ENCODE data around the gene FCRL3. TPM values are rescaled to one million over a fixed set of nuclear protein-coding genes. Genes with fewer than 3 reads are reported as not detected.

FCRL3 gene
- total and polyA plus RNA-seq, 2 of the 8 experiments (the other 6 are each of a cell fraction or from before 2014, with no cell fraction given), result not detected

DNA sequence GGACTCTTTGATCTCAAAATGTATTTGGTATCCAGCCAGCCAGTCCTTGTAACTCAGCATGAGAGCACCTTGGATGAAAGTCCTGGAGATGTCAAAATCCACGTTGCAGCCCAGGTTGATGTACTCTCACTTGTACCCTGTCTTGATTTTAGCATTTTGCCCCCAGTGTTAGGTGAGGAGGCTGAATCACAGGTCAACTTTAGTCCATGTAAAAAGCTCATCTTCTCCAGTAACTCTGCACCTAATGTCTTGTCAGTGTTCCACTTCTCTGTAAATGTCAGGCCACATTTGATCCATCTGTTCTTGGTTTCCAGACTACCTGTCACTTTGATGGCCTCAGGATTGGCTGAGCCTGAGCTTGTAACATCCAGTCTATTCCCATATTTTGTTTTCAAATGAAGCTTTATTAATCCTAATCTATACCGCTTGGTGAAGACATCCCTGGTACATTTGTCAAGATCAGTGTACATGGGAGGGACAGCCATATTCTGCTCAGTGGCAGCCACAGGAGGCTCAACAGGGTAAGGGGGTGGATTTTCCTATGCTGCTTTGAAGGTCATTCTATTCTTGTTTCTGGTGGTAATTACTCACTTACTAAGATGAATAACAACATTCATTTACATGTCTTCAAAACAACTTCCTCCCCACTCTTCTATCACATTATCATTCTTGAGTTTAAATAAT is 24.1 kb upstream of the FCRL3 start:
- no peak overlapping the region for H2AFZ ChIP-seq (ENCODE audit: low read length)

More for the DNA sequence above, 24.1 kb upstream of the FCRL3 start:
- H3K27me3 ChIP-seq (replicated peaks in 1 of 4; ENCODE audit: control insufficient read depth in 3 of 4, extremely low read depth in 1 of 4, insufficient read depth in 3 of 4, low read length in 3 of 4), result no peaks in the 10 kb centered on the region
- no peak overlapping the region for H3K4me2 ChIP-seq (ENCODE audit: insufficient read depth in 1 of 2, low read depth in 2 of 2, low read length in 2 of 2)
- no peak overlapping the region for H2BK120ac ChIP-seq (replicated peaks; ENCODE audit: low read depth, low read length)
- H3K23me2 ChIP-seq (ENCODE audit: low read depth, low read length), result no peaks in the 10 kb centered on the region
- WGBS, 2 experiments (ENCODE audit: extremely low coverage in 1 of 2, insufficient coverage in 1 of 2, insufficient read length in 1 of 2, insufficient replicate concordance in 2 of 2, low coverage in 1 of 2, low lambda C conversion rate in 2 of 2, missing lambda C conversion rate in 1 of 2), result 90% methylated on average over 2 of the region's 2 CpGs; no CpG with 5 or more reads in 1 of the 2 experiments
- no peak overlapping the region for H3K56ac ChIP-seq (replicated peaks; ENCODE audit: insufficient read length, low read depth, low read length)
- H2AK5ac ChIP-seq (ENCODE audit: low read depth, low read length), result no peak overlapping the region
- peaks cover 0 to 7% (median 0%) of the 10 kb centered on the region in 4 experiments; a peak in 1 of 8 replicates for H3K36me3 ChIP-seq (ENCODE audit: control insufficient read depth in 2 of 4, insufficient read depth in 4 of 4, low read length in 3 of 4)
- H3K4me3 ChIP-seq (ENCODE audit: extremely low read depth in 1 of 4, insufficient read depth in 2 of 4, low read depth in 3 of 4, low read length in 4 of 4), result no peak overlapping the region
- no peak overlapping the region for H3K23ac ChIP-seq (ENCODE audit: insufficient read length)
- no peak overlapping the region for H4K5ac ChIP-seq (ENCODE audit: insufficient read length, low read depth, low read length)
- H3K14ac ChIP-seq (ENCODE audit: insufficient read length), result no peak overlapping the region
- no peak overlapping the region for H4K8ac ChIP-seq (ENCODE audit: extremely low read depth, insufficient read depth, low read length)
- no peak overlapping the region for H2BK20ac ChIP-seq (ENCODE audit: low read length)
- no peak overlapping the region; a peak in 1 of 7 replicates for H3K9ac ChIP-seq (replicated peaks in 1 of 4; ENCODE audit: extremely low read depth in 1 of 4, low read depth in 3 of 4, low read length in 3 of 4)
- H3K4ac ChIP-seq (replicated peaks; ENCODE audit: insufficient read length, low read depth, low read length), result no peak overlapping the region
- ChIA-PET CTCF (ENCODE audit: partially characterized antibody) (interaction anchor here (1.0 kb wide), 2 partner anchors 33 to 144 kb away, joined by 3 read pairs; no protein-coding TSS in a partner anchor), POLR2A (ENCODE audit: partially characterized antibody) (interaction anchor here (0.6 kb wide), 1 partner anchor 719 kb away, joined by 4 read pairs; no protein-coding TSS in a partner anchor)
- DNase-seq (ENCODE audit: low read depth in 1 of 2, low spot score in 2 of 2) (no peak), FAIRE-seq (no peak)
- H2BK15ac ChIP-seq (ENCODE audit: low read length), result no peak overlapping the region
- H3K4me1 ChIP-seq (replicated peaks in 1 of 4; ENCODE audit: control insufficient read depth in 3 of 4, insufficient read depth in 4 of 4, low read length in 3 of 4), result no peaks in the 10 kb centered on the region
- no peak overlapping the region for H3K27ac ChIP-seq (ENCODE audit: low read depth, low read length)
- H3K79me1 ChIP-seq (ENCODE audit: low read depth, low read length), result no peaks in the 10 kb centered on the region
- H3K18ac ChIP-seq (ENCODE audit: extremely low read depth, low read length), result no peak overlapping the region
- H2BK12ac ChIP-seq (ENCODE audit: low read depth, low read length), result no peak overlapping the region
- no peak overlapping the region for H4K91ac ChIP-seq (replicated peaks; ENCODE audit: insufficient read length, low read length)
- H2BK5ac ChIP-seq (ENCODE audit: low read depth, low read length), result no peak overlapping the region
- H3K79me2 ChIP-seq (ENCODE audit: control insufficient read depth in 1 of 2, insufficient read depth in 2 of 2, low read length in 2 of 2), result no peaks in the 10 kb centered on the region
- no peak for TF ChIP-seq SP1 (IDR thresholded peaks at IDR 0.05; ENCODE audit: low read depth, low read length)
- TF ChIP-seq POU5F1 (IDR thresholded peaks at IDR 0.05; ENCODE audit: low read depth, low read length), result no peak
- no peak for TF ChIP-seq SIN3A (conservative IDR thresholded peaks at IDR 0.05 in 1 of 2, IDR thresholded peaks at IDR 0.05 in 1 of 2; ENCODE audit: low read depth in 1 of 2, low read length in 2 of 2)
- no peak for TF ChIP-seq EGR1 (IDR thresholded peaks at IDR 0.05; ENCODE audit: borderline replicate concordance, low read depth, low read length)
- no peak for TF ChIP-seq POLR2A (IDR thresholded peaks at IDR 0.05; ENCODE audit: control extremely low read depth in 1 of 2, low read depth in 2 of 2, low read length in 2 of 2)
- TF ChIP-seq, protein P1, sequence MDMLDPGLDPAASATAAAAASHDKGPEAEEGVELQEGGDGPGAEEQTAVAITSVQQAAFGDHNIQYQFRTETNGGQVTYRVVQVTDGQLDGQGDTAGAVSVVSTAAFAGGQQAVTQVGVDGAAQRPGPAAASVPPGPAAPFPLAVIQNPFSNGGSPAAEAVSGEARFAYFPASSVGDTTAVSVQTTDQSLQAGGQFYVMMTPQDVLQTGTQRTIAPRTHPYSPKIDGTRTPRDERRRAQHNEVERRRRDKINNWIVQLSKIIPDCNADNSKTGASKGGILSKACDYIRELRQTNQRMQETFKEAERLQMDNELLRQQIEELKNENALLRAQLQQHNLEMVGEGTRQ (IDR thresholded peaks at IDR 0.05; ENCODE audit: low read length), result no peak
- no peak for TF ChIP-seq ZNF274 (IDR thresholded peaks at IDR 0.05; ENCODE audit: borderline replicate concordance, extremely low read depth, low read length)
- H3K9me3 ChIP-seq (ENCODE audit: insufficient read depth in 2 of 2, low read depth in 1 of 2, low read length in 1 of 2), result peaks cover 25% of the 10 kb centered on the region in 2 experiments; a peak in 3 of 4 replicates
- no peaks in the 10 kb centered on the region for H4K20me1 ChIP-seq (replicated peaks in 1 of 2; ENCODE audit: control insufficient read depth in 1 of 2, insufficient read depth in 2 of 2, low read length in 2 of 2)
